ENCODE data around the gene MIP.
A peak's percentile ranks its signal among the peaks of the same experiment; 100 is the strongest.
"Not testable (repeated sequence)": the region's sequence is repeated elsewhere in the genome, so short reads cannot be mapped to it uniquely, and the experiment has no call there.

The MIP gene

GRCh38 chr12:56461235-56462159 is 7.0 kb upstream of the MIP start:
- Histone ChIP-seq H3K27ac (ENCODE audit: low read length) (no peak overlapping the region), H3K9ac (ENCODE audit: low read length) (no peak overlapping the region), H3K4me1 (ENCODE audit: control insufficient read depth, low read depth, low read length) (peaks cover 18% of the 10 kb centered on the region), H3K4me3 (ENCODE audit: low read length) (no peak overlapping the region), H3K9me3 (ENCODE audit: control insufficient read depth, low read depth, low read length) (no peaks in the 10 kb centered on the region), H3K27me3 (ENCODE audit: control insufficient read depth, insufficient read depth, low read length) (no peaks in the 10 kb centered on the region), H3K36me3 (ENCODE audit: control insufficient read depth, low read depth, low read length) (no peaks in the 10 kb centered on the region)

GRCh38 chr12:56457817-56458216 is 3.4 kb upstream of the MIP start:
- Histone ChIP-seq H3K36me3 (ENCODE audit: control insufficient read depth, low read depth, low read length) (no peaks in the 10 kb centered on the region), H3K4me1 (ENCODE audit: control insufficient read depth, low read depth, low read length) (peaks cover 3% of the 10 kb centered on the region), H3K27ac (ENCODE audit: low read length) (no peak overlapping the region), H3K4me3 (ENCODE audit: low read length) (no peak overlapping the region), H3K9ac (ENCODE audit: low read length) (no peak overlapping the region), H3K9me3 (ENCODE audit: control insufficient read depth, low read depth, low read length) (no peaks in the 10 kb centered on the region), H3K27me3 (ENCODE audit: control insufficient read depth, insufficient read depth, low read length) (no peaks in the 10 kb centered on the region)

GRCh38 chr12:56451147-56451546 is 3.3 kb downstream of the MIP start:
- no peaks in the 10 kb centered on the region for H3K27me3 ChIP-seq (ENCODE audit: control insufficient read depth, insufficient read depth, low read length)
- H3K4me1 ChIP-seq (ENCODE audit: control insufficient read depth, low read depth, low read length), result no peaks in the 10 kb centered on the region
- no peaks in the 10 kb centered on the region for H3K36me3 ChIP-seq (ENCODE audit: control insufficient read depth, low read depth, low read length)
- no peaks in the 10 kb centered on the region for H3K9me3 ChIP-seq (ENCODE audit: control insufficient read depth, low read depth, low read length)
- no peak overlapping the region for H3K4me3 ChIP-seq (ENCODE audit: low read length)
- no peak overlapping the region for H3K27ac ChIP-seq (ENCODE audit: low read length)
- no peak overlapping the region for H3K9ac ChIP-seq (ENCODE audit: low read length)

- H3K4me3 ChIP-seq (ENCODE audit: low read length), result no peak overlapping the region
- no peak overlapping the region for H3K27ac ChIP-seq (ENCODE audit: low read length)
- H3K9ac ChIP-seq (ENCODE audit: low read length), result no peak overlapping the region
- H3K4me1 ChIP-seq (ENCODE audit: control insufficient read depth, low read depth, low read length), result no peaks in the 10 kb centered on the region
- H3K27me3 ChIP-seq (ENCODE audit: control insufficient read depth, insufficient read depth, low read length), result no peaks in the 10 kb centered on the region
- H3K36me3 ChIP-seq (ENCODE audit: control insufficient read depth, low read depth, low read length), result no peaks in the 10 kb centered on the region
- no peaks in the 10 kb centered on the region for H3K9me3 ChIP-seq (ENCODE audit: control insufficient read depth, low read depth, low read length)
Measured at GRCh38 chr12:56450241-56450640, 4.2 kb downstream of the MIP start.

GRCh38 chr12:56449622-56449984 is 4.9 kb downstream of the MIP start:
- H3K4me1 ChIP-seq (ENCODE audit: control insufficient read depth, low read depth, low read length), result no peaks in the 10 kb centered on the region
- H3K4me3 ChIP-seq (ENCODE audit: low read length), result peak overlapping the region; percentile 95
- H3K27ac ChIP-seq (ENCODE audit: low read length), result peak overlapping the region; percentile 74
- H3K9me3 ChIP-seq (ENCODE audit: control insufficient read depth, low read depth, low read length), result no peaks in the 10 kb centered on the region
- H3K27me3 ChIP-seq (ENCODE audit: control insufficient read depth, insufficient read depth, low read length), result no peaks in the 10 kb centered on the region
- peak overlapping the region; percentile 93 for H3K9ac ChIP-seq (ENCODE audit: low read length)
- no peaks in the 10 kb centered on the region for H3K36me3 ChIP-seq (ENCODE audit: control insufficient read depth, low read depth, low read length)

- Histone ChIP-seq H3K27ac (ENCODE audit: low read length) (peak within 1 kb of the TSS; percentile 74), H3K9ac (ENCODE audit: low read length) (peak within 1 kb of the TSS; percentile 93), H3K36me3 (ENCODE audit: control insufficient read depth, low read depth, low read length) (no peaks in the 10 kb centered on the region), H3K9me3 (ENCODE audit: control insufficient read depth, low read depth, low read length) (no peaks in the 10 kb centered on the region), H3K4me1 (ENCODE audit: control insufficient read depth, low read depth, low read length) (no peaks in the 10 kb centered on the region), H3K27me3 (ENCODE audit: control insufficient read depth, insufficient read depth, low read length) (no peaks in the 10 kb centered on the region), H3K4me3 (ENCODE audit: low read length) (peak within 1 kb of the TSS; percentile 95)
Measured at GRCh38 chr12:56448860-56449621, 5.4 kb downstream of the MIP start, which contains the start of gene TIMELESS. Gene TIMELESS, minus strand, starts transcription at chr12:56449426. Its CDS starts 15,256 bp downstream, at chr12:56434170.

- not testable (repeated sequence) for H3K36me3 ChIP-seq (ENCODE audit: control insufficient read depth, low read depth, low read length); H3K4me3 ChIP-seq (ENCODE audit: low read length); H3K27me3 ChIP-seq (ENCODE audit: control insufficient read depth, insufficient read depth, low read length); H3K9ac ChIP-seq (ENCODE audit: low read length); H3K27ac ChIP-seq (ENCODE audit: low read length); H3K4me1 ChIP-seq (ENCODE audit: control insufficient read depth, low read depth, low read length); H3K9me3 ChIP-seq (ENCODE audit: control insufficient read depth, low read depth, low read length)
Measured at GRCh38 chr12:56443208-56443607, 11.2 kb downstream of the MIP start.

- Histone ChIP-seq H3K27ac (ENCODE audit: low read length) (no peak overlapping the region), H3K4me1 (ENCODE audit: control insufficient read depth, low read depth, low read length) (no peaks in the 10 kb centered on the region), H3K36me3 (ENCODE audit: control insufficient read depth, low read depth, low read length) (peaks cover 4% of the 10 kb centered on the region), H3K9me3 (ENCODE audit: control insufficient read depth, low read depth, low read length) (peaks cover 3% of the 10 kb centered on the region), H3K4me3 (ENCODE audit: low read length) (no peak overlapping the region), H3K9ac (ENCODE audit: low read length) (no peak overlapping the region), H3K27me3 (ENCODE audit: control insufficient read depth, insufficient read depth, low read length) (no peaks in the 10 kb centered on the region)
Measured at GRCh38 chr12:56437430-56438176, 16.9 kb downstream of the MIP start.

- no peaks in the 10 kb centered on the region for H3K27me3 ChIP-seq (ENCODE audit: control insufficient read depth, insufficient read depth, low read length)
- no peaks in the 10 kb centered on the region for H3K9me3 ChIP-seq (ENCODE audit: control insufficient read depth, low read depth, low read length)
- H3K4me1 ChIP-seq (ENCODE audit: control insufficient read depth, low read depth, low read length), result no peaks in the 10 kb centered on the region
- H3K4me3 ChIP-seq (ENCODE audit: low read length), result no peak overlapping the region
- H3K36me3 ChIP-seq (ENCODE audit: control insufficient read depth, low read depth, low read length), result peaks cover 28% of the 10 kb centered on the region
- no peak overlapping the region for H3K27ac ChIP-seq (ENCODE audit: low read length)
- no peak overlapping the region for H3K9ac ChIP-seq (ENCODE audit: low read length)
Measured at GRCh38 chr12:56434828-56435227, 19.6 kb downstream of the MIP start.

GRCh38 chr12:56431850-56432249 is 22.6 kb downstream of the MIP start:
- Histone ChIP-seq H3K4me3 (ENCODE audit: low read length) (no peak overlapping the region), H3K9ac (ENCODE audit: low read length) (no peak overlapping the region), H3K27me3 (ENCODE audit: control insufficient read depth, insufficient read depth, low read length) (no peaks in the 10 kb centered on the region), H3K4me1 (ENCODE audit: control insufficient read depth, low read depth, low read length) (no peaks in the 10 kb centered on the region), H3K36me3 (ENCODE audit: control insufficient read depth, low read depth, low read length) (peaks cover 52% of the 10 kb centered on the region), H3K9me3 (ENCODE audit: control insufficient read depth, low read depth, low read length) (no peaks in the 10 kb centered on the region), H3K27ac (ENCODE audit: low read length) (no peak overlapping the region)

GRCh38 chr12:56431288-56431687 is 23.2 kb downstream of the MIP start:
- Histone ChIP-seq H3K27me3 (ENCODE audit: control insufficient read depth, insufficient read depth, low read length) (no peaks in the 10 kb centered on the region), H3K9me3 (ENCODE audit: control insufficient read depth, low read depth, low read length) (no peaks in the 10 kb centered on the region), H3K36me3 (ENCODE audit: control insufficient read depth, low read depth, low read length) (peaks cover 54% of the 10 kb centered on the region), H3K9ac (ENCODE audit: low read length) (no peak overlapping the region), H3K27ac (ENCODE audit: low read length) (no peak overlapping the region), H3K4me1 (ENCODE audit: control insufficient read depth, low read depth, low read length) (no peaks in the 10 kb centered on the region), H3K4me3 (ENCODE audit: low read length) (no peak overlapping the region)

All from iPS-18a (cell line).